Measurements from ENCODE around the gene FKBP10. TPM values are rescaled to one million over a fixed set of nuclear protein-coding genes. Genes with fewer than 3 reads are reported as not detected.

The FKBP10 gene
- total RNA-seq, 2 donors from 2014 or later = not detected

DNA sequence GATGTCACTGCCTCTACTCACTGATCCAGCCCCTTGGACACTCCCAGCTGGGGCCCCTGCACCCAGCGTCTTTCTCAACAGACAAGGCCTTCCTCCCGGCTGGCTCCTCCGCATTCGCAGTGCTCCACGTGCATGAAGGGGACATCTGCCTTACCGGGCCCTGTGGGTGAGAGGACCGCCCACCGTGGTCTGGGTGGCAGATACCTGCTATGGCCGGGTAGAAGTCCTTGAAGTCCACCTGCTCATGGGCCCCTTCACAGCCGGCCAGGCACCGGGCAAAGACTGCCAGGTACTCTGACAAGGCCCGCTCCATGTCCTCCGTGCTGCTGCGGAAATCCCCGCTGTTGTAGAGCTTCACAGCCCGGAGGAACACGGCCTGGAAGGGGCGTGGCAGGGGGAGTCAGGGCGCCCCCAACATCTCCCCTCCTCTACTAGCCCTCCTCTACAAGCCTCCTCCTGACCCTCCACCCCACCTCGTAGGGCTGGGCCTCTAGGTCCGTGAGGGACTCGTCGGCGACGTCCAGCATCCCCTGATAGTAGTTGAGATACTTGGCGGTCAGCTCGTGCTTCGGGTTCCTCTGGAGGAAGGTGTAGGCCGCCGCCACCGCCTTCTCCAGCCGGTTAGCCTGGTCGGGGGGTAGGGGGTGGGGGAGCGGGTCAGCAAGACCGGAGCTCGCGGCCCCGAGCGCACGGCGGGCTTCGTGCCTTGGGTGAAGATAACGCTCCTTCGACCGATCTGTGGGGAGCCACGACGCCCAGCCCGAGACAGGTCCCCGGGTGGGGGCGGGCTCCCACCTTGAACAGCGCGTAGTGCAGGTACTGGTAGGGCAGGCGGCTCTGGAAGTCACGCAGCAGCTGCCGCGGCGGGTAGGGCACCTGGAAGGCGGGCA lies 1.9 kb upstream of the FKBP10 start:
- H3K4me1 Mint-ChIP-seq = peaks cover 16% of the 10 kb centered on the region
- no peaks in the 10 kb centered on the region for H3K36me3 Mint-ChIP-seq (ENCODE audit: low read depth)
- H3K9me3 ChIP-seq (ENCODE audit: control insufficient read depth, low read length, poor library complexity, severe bottlenecking) = no peaks in the 10 kb centered on the region
- no peaks in the 10 kb centered on the region for H3K27me3 Mint-ChIP-seq
- H3K27ac Mint-ChIP-seq = peak overlapping the region; percentile 51
- DNase-seq (no peak), ATAC-seq (peak; percentile 56)
- peak overlapping the region; percentile 96 for H3K4me3 Mint-ChIP-seq

DNA sequence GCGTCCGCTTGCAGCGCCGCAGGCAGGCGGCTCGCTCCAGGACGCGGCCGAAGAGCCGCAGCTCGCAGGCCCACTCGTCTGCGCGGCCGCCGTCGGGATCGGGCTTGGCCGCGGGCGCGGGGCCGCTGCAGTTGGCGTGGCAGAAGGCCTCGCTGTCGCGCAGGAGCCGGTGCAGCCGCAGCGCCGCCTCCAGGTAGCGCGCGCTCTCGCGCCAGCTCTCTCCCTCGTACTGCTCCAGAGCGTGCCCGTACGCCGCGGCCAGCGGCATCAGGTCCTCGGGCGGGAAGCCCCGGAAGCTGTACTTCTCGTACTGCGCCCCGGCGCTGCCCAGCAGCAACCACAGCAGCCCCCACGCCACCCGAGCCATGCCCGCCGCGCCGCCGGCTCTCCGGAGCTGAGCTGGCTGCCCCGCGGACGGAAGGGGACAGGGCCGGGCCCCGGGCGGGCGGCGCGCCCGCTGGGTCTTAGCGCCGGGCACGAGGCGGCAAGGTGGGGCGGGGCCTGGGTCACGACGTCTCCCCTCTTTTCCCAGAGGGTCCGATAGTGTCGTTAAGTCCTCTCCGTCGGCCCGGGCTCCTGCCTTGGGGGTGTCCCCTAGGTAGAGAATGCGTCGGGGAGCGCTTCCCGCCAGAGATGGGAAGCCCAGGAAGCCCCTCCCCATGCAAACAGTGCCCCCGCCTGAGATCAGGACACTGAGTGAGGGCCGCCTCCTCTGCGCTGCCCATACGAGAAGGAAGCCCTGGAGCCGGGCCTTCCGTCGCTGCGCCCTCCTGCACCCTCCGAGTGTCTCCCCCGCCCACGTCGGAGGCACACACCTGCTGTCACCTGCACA lies 1.0 kb upstream of the FKBP10 start, which contains the start of gene P3H4:
Gene P3H4 (minus strand): TSS at position 401 of the 832 bp plus-strand sequence. CDS start 34 bp downstream, at position 367.
- peak within 1 kb of the TSS; percentile 96 for H3K4me3 Mint-ChIP-seq
- no peaks in the 10 kb centered on the region for H3K27me3 Mint-ChIP-seq
- H3K4me1 Mint-ChIP-seq = peaks cover 16% of the 10 kb centered on the region
- ATAC-seq (peak; percentile 95), DNase-seq (peak; percentile 55 to 68 (median 61))
- no peaks in the 10 kb centered on the region for H3K36me3 Mint-ChIP-seq (ENCODE audit: low read depth)
- H3K27ac Mint-ChIP-seq = peak within 1 kb of the TSS; percentile 71
- H3K9me3 ChIP-seq (ENCODE audit: control insufficient read depth, low read length, poor library complexity, severe bottlenecking) = no peaks in the 10 kb centered on the region

DNA sequence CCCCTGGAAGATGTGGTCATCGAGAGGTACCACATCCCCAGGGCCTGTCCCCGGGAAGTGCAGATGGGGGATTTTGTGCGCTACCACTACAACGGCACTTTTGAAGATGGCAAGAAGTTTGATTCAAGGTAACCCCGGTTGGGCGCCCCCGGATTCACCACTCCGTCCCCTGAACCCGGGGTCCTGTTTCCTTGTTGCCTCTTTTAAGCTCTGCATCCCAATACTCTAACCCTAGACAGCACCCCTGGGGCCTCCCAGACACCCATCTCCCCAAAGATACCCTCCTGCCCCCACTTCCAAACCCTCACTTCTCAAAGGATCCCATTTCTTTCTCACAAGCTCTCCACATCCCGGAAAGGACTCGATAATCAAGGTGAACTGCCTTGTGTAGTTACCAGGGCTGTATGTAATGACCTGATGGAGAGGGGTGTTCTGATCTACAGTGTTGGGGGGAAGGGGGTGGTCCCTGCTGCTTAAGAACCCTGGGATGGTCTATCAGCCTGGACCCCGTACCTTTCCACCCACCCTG lies 412 bp downstream of the FKBP10 start:
- ATAC-seq = no peak
- no peak overlapping the region for H3K27ac Mint-ChIP-seq

DNA sequence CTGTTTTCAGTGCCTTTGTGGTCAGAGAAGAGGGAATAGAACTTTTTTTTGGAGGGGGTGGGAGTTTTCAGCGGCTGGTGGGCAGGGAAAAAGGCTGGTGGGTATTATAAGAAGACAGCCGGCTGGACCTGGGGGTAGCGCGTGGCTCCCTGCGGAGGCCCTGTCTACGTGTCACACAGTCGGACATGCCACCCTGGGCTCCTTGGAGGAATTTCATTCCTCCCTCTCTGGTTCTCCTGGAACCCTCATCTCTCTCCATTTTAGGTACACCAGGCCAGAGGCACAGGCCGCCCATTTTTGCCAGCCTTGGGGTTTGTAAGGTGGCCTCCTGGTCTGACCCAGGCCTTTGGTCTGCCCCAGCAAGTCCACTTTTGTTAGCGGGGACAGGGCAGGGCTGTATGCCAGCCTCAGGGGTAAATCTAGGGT lies 908 bp downstream of the FKBP10 start:
- H3K9me3 ChIP-seq (ENCODE audit: control insufficient read depth, low read length, poor library complexity, severe bottlenecking) = no peaks in the 10 kb centered on the region
- ATAC-seq (no peak), DNase-seq (no peak)
- H3K4me3 Mint-ChIP-seq = no peak overlapping the region
- no peaks in the 10 kb centered on the region for H3K36me3 Mint-ChIP-seq (ENCODE audit: low read depth)
- peaks cover 16% of the 10 kb centered on the region for H3K4me1 Mint-ChIP-seq
- H3K27me3 Mint-ChIP-seq = no peaks in the 10 kb centered on the region
- H3K27ac Mint-ChIP-seq = no peak overlapping the region

More for the DNA sequence above, 412 bp downstream of the FKBP10 start:
- Mint-ChIP-seq H3K27me3 (no peaks in the 10 kb centered on the region), H3K36me3 (ENCODE audit: low read depth) (no peaks in the 10 kb centered on the region), H3K4me3 (peak overlapping the region; percentile 69), H3K4me1 (peaks cover 16% of the 10 kb centered on the region)
- H3K9me3 ChIP-seq (ENCODE audit: control insufficient read depth, low read length, poor library complexity, severe bottlenecking) = no peaks in the 10 kb centered on the region
- no peak for DNase-seq

DNA sequence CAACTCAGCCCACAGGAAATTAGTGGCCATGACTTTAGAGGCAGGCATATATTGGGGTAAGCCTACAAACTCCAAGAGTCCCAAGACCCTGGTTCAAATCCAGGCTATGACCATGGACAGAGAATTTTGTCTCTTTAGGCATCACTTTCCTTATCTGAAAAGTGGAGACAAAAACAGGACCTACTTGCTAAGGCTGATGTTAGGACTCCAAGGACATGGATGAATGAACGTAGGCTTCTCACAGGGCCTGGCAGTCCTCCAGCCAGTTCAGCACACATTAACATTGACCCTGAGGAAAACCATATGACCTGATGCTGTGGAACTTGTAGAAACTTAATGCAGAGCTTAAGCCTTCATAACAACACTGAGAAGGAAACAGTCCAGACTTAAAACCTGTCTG lies 1.4 kb downstream of the FKBP10 start:
- H3K4me3 Mint-ChIP-seq = no peak overlapping the region
- H3K4me1 Mint-ChIP-seq = peaks cover 16% of the 10 kb centered on the region
- no peaks in the 10 kb centered on the region for H3K9me3 ChIP-seq (ENCODE audit: control insufficient read depth, low read length, poor library complexity, severe bottlenecking)
- no peak overlapping the region for H3K27ac Mint-ChIP-seq
- DNase-seq = no peak
- H3K27me3 Mint-ChIP-seq = no peaks in the 10 kb centered on the region
- H3K36me3 Mint-ChIP-seq (ENCODE audit: low read depth) = no peaks in the 10 kb centered on the region
- no peak for ATAC-seq

DNA sequence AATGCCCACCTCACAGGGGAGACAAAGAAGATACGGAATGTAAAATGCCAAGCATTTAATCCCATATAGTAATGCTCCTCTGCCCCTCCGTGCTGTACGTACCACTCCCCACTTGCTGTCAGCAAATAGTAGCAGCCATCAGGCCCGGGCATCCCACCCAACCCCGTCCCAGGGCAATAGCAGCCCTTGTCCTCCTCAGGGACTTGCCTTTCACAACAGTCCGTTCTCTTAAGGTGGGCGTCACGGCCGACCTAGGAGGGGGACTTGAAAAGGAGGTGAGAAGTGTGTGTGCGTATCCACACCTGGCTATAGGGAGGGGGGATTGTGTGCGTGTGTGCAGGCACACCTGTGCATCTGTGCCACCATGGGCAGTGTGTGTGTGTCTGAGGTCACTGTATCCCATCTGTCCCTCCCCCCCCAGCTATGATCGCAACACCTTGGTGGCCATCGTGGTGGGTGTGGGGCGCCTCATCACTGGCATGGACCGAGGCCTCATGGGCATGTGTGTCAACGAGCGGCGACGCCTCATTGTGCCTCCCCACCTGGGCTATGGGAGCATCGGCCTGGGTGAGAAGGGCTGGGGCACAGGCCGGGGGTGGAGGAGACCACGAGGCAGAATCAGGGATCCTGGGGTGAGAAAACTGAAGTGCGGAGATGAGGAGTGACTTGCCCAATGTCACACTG lies 4.0 kb downstream of the FKBP10 start:
- Mint-ChIP-seq H3K27ac (no peak overlapping the region), H3K36me3 (ENCODE audit: low read depth) (no peaks in the 10 kb centered on the region), H3K4me1 (peaks cover 7% of the 10 kb centered on the region), H3K27me3 (no peaks in the 10 kb centered on the region), H3K4me3 (no peak overlapping the region)
- DNase-seq (no peak), ATAC-seq (no peak)
- H3K9me3 ChIP-seq (ENCODE audit: control insufficient read depth, low read length, poor library complexity, severe bottlenecking) = no peaks in the 10 kb centered on the region

DNA sequence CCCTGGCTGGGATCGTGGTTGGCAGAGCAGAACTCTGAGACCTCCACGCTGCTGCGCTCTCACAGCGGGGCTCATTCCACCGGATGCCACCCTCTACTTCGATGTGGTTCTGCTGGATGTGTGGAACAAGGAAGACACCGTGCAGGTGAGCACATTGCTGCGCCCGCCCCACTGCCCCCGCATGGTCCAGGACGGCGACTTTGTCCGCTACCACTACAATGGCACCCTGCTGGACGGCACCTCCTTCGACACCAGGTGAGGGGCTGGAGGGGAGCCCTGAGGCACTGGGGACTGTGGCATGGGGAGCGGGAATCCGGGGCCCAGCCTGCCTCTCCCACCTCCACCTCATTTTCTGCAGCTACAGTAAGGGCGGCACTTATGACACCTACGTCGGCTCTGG lies 5.2 kb downstream of the FKBP10 start:
- no peak overlapping the region for H3K4me3 Mint-ChIP-seq
- H3K9me3 ChIP-seq (ENCODE audit: control insufficient read depth, low read length, poor library complexity, severe bottlenecking) = no peaks in the 10 kb centered on the region
- no peak for DNase-seq
- no peaks in the 10 kb centered on the region for H3K36me3 Mint-ChIP-seq (ENCODE audit: low read depth)
- ATAC-seq = no peak
- no peaks in the 10 kb centered on the region for H3K27me3 Mint-ChIP-seq
- peaks cover 6% of the 10 kb centered on the region for H3K4me1 Mint-ChIP-seq
- no peak overlapping the region for H3K27ac Mint-ChIP-seq

DNA sequence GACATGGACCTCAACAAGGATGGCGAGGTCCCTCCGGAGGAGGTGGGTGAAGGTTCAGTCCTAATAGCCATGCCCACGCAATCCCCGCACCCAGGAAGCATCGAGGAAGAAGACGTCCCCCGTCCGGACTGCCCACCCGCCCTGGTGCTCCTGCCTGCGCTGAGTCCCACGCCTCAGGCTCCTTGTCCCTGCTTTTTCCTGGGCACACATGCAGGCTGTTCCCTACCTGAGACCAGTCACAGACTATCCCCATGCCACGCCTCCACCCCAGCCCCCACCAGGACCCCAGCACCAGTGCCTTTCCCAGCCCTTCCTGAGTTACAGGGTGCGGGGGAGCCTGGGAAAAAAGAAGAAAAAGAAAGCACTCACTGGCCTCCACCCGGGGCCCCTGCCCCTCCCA lies 9.0 kb downstream of the FKBP10 start:
- H3K9me3 ChIP-seq (ENCODE audit: control insufficient read depth, low read length, poor library complexity, severe bottlenecking) = no peaks in the 10 kb centered on the region
- H3K4me1 Mint-ChIP-seq = peaks cover 3% of the 10 kb centered on the region
- no peak for ATAC-seq
- no peak for DNase-seq
- no peaks in the 10 kb centered on the region for H3K36me3 Mint-ChIP-seq (ENCODE audit: low read depth)
- H3K27ac Mint-ChIP-seq = no peak overlapping the region
- no peaks in the 10 kb centered on the region for H3K27me3 Mint-ChIP-seq
- H3K4me3 Mint-ChIP-seq = no peak overlapping the region

DNA sequence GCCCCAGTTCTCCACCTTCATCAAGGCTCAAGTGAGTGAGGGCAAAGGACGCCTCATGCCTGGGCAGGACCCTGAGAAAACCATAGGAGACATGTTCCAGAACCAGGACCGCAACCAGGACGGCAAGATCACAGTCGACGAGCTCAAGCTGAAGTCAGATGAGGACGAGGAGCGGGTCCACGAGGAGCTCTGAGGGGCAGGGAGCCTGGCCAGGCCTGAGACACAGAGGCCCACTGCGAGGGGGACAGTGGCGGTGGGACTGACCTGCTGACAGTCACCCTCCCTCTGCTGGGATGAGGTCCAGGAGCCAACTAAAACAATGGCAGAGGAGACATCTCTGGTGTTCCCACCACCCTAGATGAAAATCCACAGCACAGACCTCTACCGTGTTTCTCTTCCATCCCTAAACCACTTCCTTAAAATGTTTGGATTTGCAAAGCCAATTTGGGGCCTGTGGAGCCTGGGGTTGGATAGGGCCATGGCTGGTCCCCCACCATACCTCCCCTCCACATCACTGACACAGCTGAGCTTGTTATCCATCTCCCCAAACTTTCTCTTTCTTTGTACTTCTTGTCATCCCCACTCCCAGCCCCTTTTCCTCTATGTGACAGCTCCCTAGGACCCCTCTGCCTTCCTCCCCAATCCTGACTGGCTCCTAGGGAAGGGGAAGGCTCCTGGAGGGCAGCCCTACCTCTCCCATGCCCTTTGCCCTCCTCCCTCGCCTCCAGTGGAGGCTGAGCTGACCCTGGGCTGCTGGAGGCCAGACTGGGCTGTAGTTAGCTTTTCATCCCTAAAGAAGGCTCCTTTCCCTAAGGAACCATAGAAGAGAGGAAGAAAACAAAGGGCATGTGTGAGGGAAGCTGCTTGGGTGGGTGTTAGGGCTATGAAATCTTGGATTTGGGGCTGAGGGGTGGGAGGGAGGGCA lies 9.7 kb downstream of the FKBP10 start:
- no peak for ATAC-seq
- Mint-ChIP-seq H3K27me3 (no peaks in the 10 kb centered on the region), H3K4me3 (no peak overlapping the region), H3K27ac (no peak overlapping the region), H3K4me1 (peaks cover 3% of the 10 kb centered on the region), H3K36me3 (ENCODE audit: low read depth) (no peaks in the 10 kb centered on the region)
- no peaks in the 10 kb centered on the region for H3K9me3 ChIP-seq (ENCODE audit: control insufficient read depth, low read length, poor library complexity, severe bottlenecking)
- no peak for DNase-seq

DNA sequence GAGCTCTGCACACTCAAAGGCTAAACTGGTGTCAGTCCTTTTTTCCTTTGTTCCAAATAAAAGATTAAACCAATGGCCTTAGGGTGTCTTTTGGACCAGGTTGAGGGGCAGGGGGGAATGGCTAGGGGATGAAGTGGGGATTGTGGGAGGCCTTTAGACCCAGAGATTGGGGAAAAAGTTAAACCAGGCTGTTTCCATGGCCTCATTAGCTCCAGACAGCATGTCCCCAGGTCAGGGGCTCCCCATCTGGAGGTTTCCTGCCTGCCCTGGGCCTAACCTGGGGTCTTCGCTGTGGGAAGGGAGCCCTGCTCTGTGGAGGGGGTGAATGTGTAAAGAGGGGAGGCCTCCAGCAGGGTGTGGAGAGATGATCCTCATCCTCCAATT lies 10.3 kb downstream of the FKBP10 start:
- H3K9me3 ChIP-seq (ENCODE audit: control insufficient read depth, low read length, poor library complexity, severe bottlenecking) = no peaks in the 10 kb centered on the region
- no peak overlapping the region for H3K27ac Mint-ChIP-seq
- H3K36me3 Mint-ChIP-seq (ENCODE audit: low read depth) = no peaks in the 10 kb centered on the region
- H3K4me1 Mint-ChIP-seq = peaks cover 3% of the 10 kb centered on the region
- ATAC-seq = no peak
- no peak for DNase-seq
- H3K4me3 Mint-ChIP-seq = no peak overlapping the region
- no peaks in the 10 kb centered on the region for H3K27me3 Mint-ChIP-seq

DNA sequence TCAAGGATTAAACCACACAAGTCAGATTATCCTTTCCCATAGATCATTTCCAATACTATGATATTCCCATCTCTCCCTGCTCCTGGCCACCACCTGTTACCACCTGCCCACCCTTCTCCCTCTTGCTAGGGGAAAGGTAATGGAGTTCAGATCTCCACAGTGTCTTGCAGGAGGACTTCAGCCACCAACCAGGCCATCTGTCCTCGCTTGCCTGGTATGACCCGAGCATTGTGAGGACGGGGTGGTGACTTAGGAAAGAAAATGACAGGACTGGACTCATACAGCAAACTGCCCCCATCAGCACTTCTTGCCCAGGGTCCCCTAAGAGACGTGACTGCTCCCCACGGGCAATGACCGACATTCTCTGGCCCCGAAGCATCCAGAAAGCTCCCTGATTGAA lies 10.8 kb downstream of the FKBP10 start:
- H3K27me3 Mint-ChIP-seq = no peaks in the 10 kb centered on the region
- DNase-seq = no peak
- H3K9me3 ChIP-seq (ENCODE audit: control insufficient read depth, low read length, poor library complexity, severe bottlenecking) = no peaks in the 10 kb centered on the region
- H3K4me3 Mint-ChIP-seq = no peak overlapping the region
- H3K27ac Mint-ChIP-seq = no peak overlapping the region
- no peak for ATAC-seq
- H3K36me3 Mint-ChIP-seq (ENCODE audit: low read depth) = no peaks in the 10 kb centered on the region
- peaks cover 3% of the 10 kb centered on the region for H3K4me1 Mint-ChIP-seq

DNA sequence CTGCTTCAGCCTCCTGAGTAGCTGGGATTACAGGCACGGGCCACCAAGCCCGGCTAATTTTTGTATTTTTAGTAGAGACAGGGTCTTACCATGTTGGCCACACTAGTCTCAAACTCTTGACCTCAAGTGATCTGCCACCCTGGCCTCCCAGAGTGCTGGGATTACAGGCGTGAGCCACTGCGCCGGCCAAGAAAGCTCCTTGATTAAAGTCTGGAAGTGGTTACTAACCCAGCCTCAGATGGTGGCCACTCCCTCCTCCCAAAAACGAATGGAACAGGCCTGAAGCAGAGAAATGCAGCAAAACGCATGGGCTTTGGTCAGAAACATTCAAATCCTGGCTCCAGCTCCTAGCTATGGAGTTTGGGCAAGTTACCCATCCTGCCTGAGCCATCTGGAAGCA lies 11.3 kb downstream of the FKBP10 start:
- H3K36me3 Mint-ChIP-seq (ENCODE audit: low read depth) = no peaks in the 10 kb centered on the region
- H3K27me3 Mint-ChIP-seq = no peaks in the 10 kb centered on the region
- no peak overlapping the region for H3K27ac Mint-ChIP-seq
- no peak overlapping the region for H3K4me3 Mint-ChIP-seq
- peaks cover 3% of the 10 kb centered on the region for H3K4me1 Mint-ChIP-seq
- DNase-seq (no peak), ATAC-seq (no peak)
- H3K9me3 ChIP-seq (ENCODE audit: control insufficient read depth, low read length, poor library complexity, severe bottlenecking) = no peaks in the 10 kb centered on the region

Data from T-helper 17 cell (primary cell).